GM12865 (cell line): ENCODE results near the gene SCNN1B.

Experiments
- DNase-seq: peaks from one replicate; pipeline ENCODE4 v3.0.0; 2010; ENCODE audit warnings: low read depth
- H3K4me3 ChIP-seq: 2 replicates; pipeline ENCODE4 v1.5.1; 2011; ENCODE audit warnings: mild to moderate bottlenecking, low read depth, low read length, control low read depth
- CTCF ChIP-seq: IDR thresholded peaks from 2 replicates; pipeline ENCODE4 v1.5.1; 2011; ENCODE audit warnings: low read length, control low read depth, low read depth, inconsistent platforms; ENCODE audit not compliant: insufficient read depth; ENCODE audit errors: missing control alignments

The SCNN1B gene

GRCh38 chr16:23337836-23338550, 35.9 kb downstream of the SCNN1B start:
- TF ChIP-seq CTCF = no peak
- H3K4me3 ChIP-seq = no peak overlapping the region
- no peak for DNase-seq

- H3K4me3 ChIP-seq = no peak overlapping the region
- no peak for DNase-seq
- no peak for TF ChIP-seq CTCF
Observed at GRCh38 chr16:23339787-23340186, 37.7 kb downstream of the SCNN1B start.

- no peak for TF ChIP-seq CTCF
- no peak overlapping the region for H3K4me3 ChIP-seq
- DNase-seq = no peak
Observed at GRCh38 chr16:23342083-23342640, 40.1 kb downstream of the SCNN1B start.

GRCh38 chr16:23343643-23344612, 41.8 kb downstream of the SCNN1B start:
- no peak for TF ChIP-seq CTCF
- H3K4me3 ChIP-seq = no peak overlapping the region
- no peak for DNase-seq

GRCh38 chr16:23345237-23345636, 43.1 kb downstream of the SCNN1B start:
- no peak for DNase-seq
- TF ChIP-seq CTCF = no peak
- no peak overlapping the region for H3K4me3 ChIP-seq

DNA sequence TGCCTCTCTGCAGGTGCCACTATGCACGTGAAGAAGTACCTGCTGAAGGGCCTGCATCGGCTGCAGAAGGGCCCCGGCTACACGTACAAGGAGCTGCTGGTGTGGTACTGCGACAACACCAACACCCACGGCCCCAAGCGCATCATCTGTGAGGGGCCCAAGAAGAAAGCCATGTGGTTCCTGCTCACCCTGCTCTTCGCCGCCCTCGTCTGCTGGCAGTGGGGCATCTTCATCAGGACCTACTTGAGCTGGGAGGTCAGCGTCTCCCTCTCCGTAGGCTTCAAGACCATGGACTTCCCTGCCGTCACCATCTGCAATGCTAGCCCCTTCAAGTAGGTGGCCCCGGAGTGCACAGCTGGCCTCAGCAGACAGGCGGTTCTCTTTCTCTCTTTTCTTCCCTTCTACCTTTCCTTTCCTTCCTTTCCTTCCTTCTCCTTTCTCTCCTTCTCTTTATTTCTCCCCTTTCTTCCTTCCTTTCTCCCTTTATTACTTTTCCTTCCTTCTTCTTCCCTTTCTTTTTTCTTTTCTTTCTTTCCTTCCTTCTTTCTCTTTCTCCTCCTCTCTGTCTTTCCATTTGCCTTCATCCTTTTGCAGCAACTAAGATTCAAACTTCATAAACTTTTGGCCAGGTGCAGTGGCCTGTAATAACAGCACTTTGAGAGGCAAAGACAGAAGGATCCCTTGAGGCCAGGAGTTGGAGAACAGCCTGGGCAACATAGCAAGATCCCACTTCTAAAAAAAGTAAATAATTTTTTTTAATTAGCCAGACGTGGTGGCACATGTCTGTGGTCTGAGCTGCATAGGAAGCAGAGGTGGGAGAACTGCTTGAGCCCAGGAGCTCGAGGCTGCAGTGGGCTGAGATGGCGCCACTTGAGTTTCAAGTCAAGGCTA, 46.7 kb downstream of the SCNN1B start:
- no peak overlapping the region for H3K4me3 ChIP-seq
- DNase-seq = no peak
- peak; percentile 15 for TF ChIP-seq CTCF
